PC-9 (cell line): ENCODE measurements around the gene MFSD6.

Experiments
- CTCF ChIP-seq: fragments of 200-600 bp; sonication (generic); conservative IDR thresholded peaks from 2 replicates; pipeline ENCODE4 v1.6.1; 2017; ENCODE audit warnings: mixed run types, antibody characterized with exemption, mild to moderate bottlenecking, moderate library complexity
- EZH2 ChIP-seq: fragments of 200-600 bp; sonication (generic); IDR thresholded peaks from 2 replicates; pipeline ENCODE4 v1.8.0; 2017; ENCODE audit warnings: antibody characterized with exemption, low read depth

- TF ChIP-seq CTCF (no peak), EZH2 (no peak)
Observed at GRCh38 chr2:190515687-190516086, 107.5 kb downstream of the MFSD6 start.
